ENCODE measurements around the gene METTL8.
A peak's percentile ranks its signal among the peaks of the same experiment; 100 is the strongest.

Gene METTL8

GRCh38 chr2:171434013-171434989 is 511 bp upstream of the METTL8 start, which contains the start of gene DCAF17:
TSS of gene DCAF17 (plus strand) at chr2:171434226. CDS start at chr2:171434578, 352 bp downstream.
- peak within 1 kb of the TSS; percentile 91 for H3K4me3 ChIP-seq (ENCODE audit: low read length, poor library complexity, severe bottlenecking)
- peaks cover 15% of the 10 kb centered on the region for H3K9me3 ChIP-seq (ENCODE audit: insufficient read depth, low read depth, low read length)
- H3K4me1 ChIP-seq (ENCODE audit: insufficient read depth, low read length, poor library complexity, severe bottlenecking), result peaks cover 27% of the 10 kb centered on the region
- peaks cover 7% of the 10 kb centered on the region for H4K20me1 ChIP-seq (ENCODE audit: insufficient read depth, low read length, poor library complexity, severe bottlenecking)
- peak within 1 kb of the TSS; percentile 82 for H3K4me2 ChIP-seq (ENCODE audit: low read depth, low read length, poor library complexity, severe bottlenecking)
- no peaks in the 10 kb centered on the region for H3F3A ChIP-seq (ENCODE audit: low read depth)
- H3K36me3 ChIP-seq (ENCODE audit: insufficient read depth, low read length), result no peaks in the 10 kb centered on the region; the same call in 1 of the 2 replicates
- H3K79me2 ChIP-seq (ENCODE audit: insufficient read depth, low read length), result peaks cover 61% of the 10 kb centered on the region
- H2AFZ ChIP-seq (ENCODE audit: low read length), result peak within 1 kb of the TSS; percentile 96
- H3K27me3 ChIP-seq (ENCODE audit: insufficient read depth, low read length, poor library complexity, severe bottlenecking), result no peaks in the 10 kb centered on the region
- no peaks in the 10 kb centered on the region for H3K9me2 ChIP-seq (replicated peaks; ENCODE audit: low read depth, low read length)
- TF ChIP-seq CTCF (conservative IDR thresholded peaks at IDR 0.05; ENCODE audit: low read length), result no peak
- no peak for TF ChIP-seq EZH2phosphoT487 (IDR thresholded peaks at IDR 0.05; ENCODE audit: borderline replicate concordance)
- H3K9ac ChIP-seq (ENCODE audit: low read depth, low read length, poor library complexity, severe bottlenecking), result peak within 1 kb of the TSS; percentile 91

GRCh38 chr2:171432969-171433762 is 624 bp downstream of the METTL8 start:
- Histone ChIP-seq H3K36me3 (ENCODE audit: insufficient read depth, low read length) (no peaks in the 10 kb centered on the region; the same call in 1 of the 2 replicates), H2AFZ (ENCODE audit: low read length) (peak overlapping the region; percentile 92), H3F3A (ENCODE audit: low read depth) (no peaks in the 10 kb centered on the region), H4K20me1 (ENCODE audit: insufficient read depth, low read length, poor library complexity, severe bottlenecking) (peaks cover 3% of the 10 kb centered on the region), H3K27me3 (ENCODE audit: insufficient read depth, low read length, poor library complexity, severe bottlenecking) (no peaks in the 10 kb centered on the region), H3K4me1 (ENCODE audit: insufficient read depth, low read length, poor library complexity, severe bottlenecking) (peaks cover 27% of the 10 kb centered on the region), H3K9ac (ENCODE audit: low read depth, low read length, poor library complexity, severe bottlenecking) (peak overlapping the region; percentile 91), H3K9me3 (ENCODE audit: insufficient read depth, low read depth, low read length) (peaks cover 15% of the 10 kb centered on the region), H3K4me2 (ENCODE audit: low read depth, low read length, poor library complexity, severe bottlenecking) (peak overlapping the region; percentile 82), H3K4me3 (ENCODE audit: low read length, poor library complexity, severe bottlenecking) (peak overlapping the region; percentile 91), H3K9me2 (replicated peaks; ENCODE audit: low read depth, low read length) (no peaks in the 10 kb centered on the region), H3K79me2 (ENCODE audit: insufficient read depth, low read length) (peaks cover 50% of the 10 kb centered on the region)
- TF ChIP-seq CTCF (conservative IDR thresholded peaks at IDR 0.05; ENCODE audit: low read length), result no peak
- no peak for TF ChIP-seq EZH2phosphoT487 (IDR thresholded peaks at IDR 0.05; ENCODE audit: borderline replicate concordance)

GRCh38 chr2:171432206-171432968 is 1.4 kb downstream of the METTL8 start:
- peak overlapping the region; percentile 91 for H3K4me3 ChIP-seq (ENCODE audit: low read length, poor library complexity, severe bottlenecking)
- H3K9me2 ChIP-seq (replicated peaks; ENCODE audit: low read depth, low read length), result no peaks in the 10 kb centered on the region

More at GRCh38 chr2:171432206-171432968, 1.4 kb downstream of the METTL8 start:
- Histone ChIP-seq H3K4me1 (ENCODE audit: insufficient read depth, low read length, poor library complexity, severe bottlenecking) (peaks cover 27% of the 10 kb centered on the region), H3K36me3 (ENCODE audit: insufficient read depth, low read length) (no peaks in the 10 kb centered on the region; the same call in 1 of the 2 replicates), H3K4me2 (ENCODE audit: low read depth, low read length, poor library complexity, severe bottlenecking) (peak overlapping the region; percentile 82), H3F3A (ENCODE audit: low read depth) (no peaks in the 10 kb centered on the region), H2AFZ (ENCODE audit: low read length) (no peak overlapping the region), H3K79me2 (ENCODE audit: insufficient read depth, low read length) (peaks cover 42% of the 10 kb centered on the region), H3K27me3 (ENCODE audit: insufficient read depth, low read length, poor library complexity, severe bottlenecking) (no peaks in the 10 kb centered on the region), H4K20me1 (ENCODE audit: insufficient read depth, low read length, poor library complexity, severe bottlenecking) (no peaks in the 10 kb centered on the region), H3K9me3 (ENCODE audit: insufficient read depth, low read depth, low read length) (peaks cover 15% of the 10 kb centered on the region), H3K9ac (ENCODE audit: low read depth, low read length, poor library complexity, severe bottlenecking) (peak overlapping the region; percentile 91)
- TF ChIP-seq CTCF (conservative IDR thresholded peaks at IDR 0.05; ENCODE audit: low read length), result no peak
- TF ChIP-seq EZH2phosphoT487 (IDR thresholded peaks at IDR 0.05; ENCODE audit: borderline replicate concordance), result no peak
